Measurements from ENCODE around the gene PEAK1.

The PEAK1 gene

GRCh38 chr15:77391372-77391951 is 28.4 kb downstream of the PEAK1 start:
- H3K4me3 ChIP-seq (ENCODE audit: low read depth, low read length) = no peak overlapping the region
- H3K9me3 ChIP-seq (ENCODE audit: control insufficient read depth, insufficient read depth, low read depth, low read length) = no peaks in the 10 kb centered on the region
- H3K4me1 ChIP-seq (ENCODE audit: control insufficient read depth, insufficient read depth, low read length) = peaks cover 3% of the 10 kb centered on the region; the same call in 1 of the 2 replicates
- POLR2A ChIA-PET = no interaction called here
- CTCF ChIA-PET = no interaction called here
- no peaks in the 10 kb centered on the region for H3K36me3 ChIP-seq (ENCODE audit: control insufficient read depth in 2 of 2, insufficient read depth in 1 of 2, low read length in 2 of 2)
- H3K27ac ChIP-seq (ENCODE audit: extremely low read depth, low read depth, low read length) = no peak overlapping the region
- no peak for TF ChIP-seq ZNF114 (tag by site-specific recombination; IDR thresholded peaks at IDR 0.05)
- TF ChIP-seq ZNF2 (tag by site-specific recombination; IDR thresholded peaks at IDR 0.05) = no peak
- no peak for TF ChIP-seq ZNF791 (tag by site-specific recombination; IDR thresholded peaks at IDR 0.05)
- TF ChIP-seq, protein P1, sequence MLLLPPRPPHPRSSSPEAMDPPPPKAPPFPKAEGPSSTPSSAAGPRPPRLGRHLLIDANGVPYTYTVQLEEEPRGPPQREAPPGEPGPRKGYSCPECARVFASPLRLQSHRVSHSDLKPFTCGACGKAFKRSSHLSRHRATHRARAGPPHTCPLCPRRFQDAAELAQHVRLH (tag by site-specific recombination; IDR thresholded peaks at IDR 0.05) = no peak
- TF ChIP-seq, protein P2, sequence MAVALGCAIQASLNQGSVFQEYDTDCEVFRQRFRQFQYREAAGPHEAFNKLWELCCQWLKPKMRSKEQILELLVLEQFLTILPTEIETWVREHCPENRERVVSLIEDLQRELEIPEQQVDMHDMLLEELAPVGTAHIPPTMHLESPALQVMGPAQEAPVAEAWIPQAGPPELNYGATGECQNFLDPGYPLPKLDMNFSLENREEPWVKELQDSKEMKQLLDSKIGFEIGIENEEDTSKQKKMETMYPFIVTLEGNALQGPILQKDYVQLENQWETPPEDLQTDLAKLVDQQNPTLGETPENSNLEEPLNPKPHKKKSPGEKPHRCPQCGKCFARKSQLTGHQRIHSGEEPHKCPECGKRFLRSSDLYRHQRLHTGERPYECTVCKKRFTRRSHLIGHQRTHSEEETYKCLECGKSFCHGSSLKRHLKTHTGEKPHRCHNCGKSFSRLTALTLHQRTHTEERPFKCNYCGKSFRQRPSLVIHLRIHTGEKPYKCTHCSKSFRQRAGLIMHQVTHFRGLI (tag by site-specific recombination; IDR thresholded peaks at IDR 0.05) = no peak
- no peak for TF ChIP-seq TCF7L2 (IDR thresholded peaks at IDR 0.05; ENCODE audit: borderline replicate concordance, low read depth, low read length)
- TF ChIP-seq ZNF121 (tag by site-specific recombination; IDR thresholded peaks at IDR 0.05) = no peak
- TF ChIP-seq ZNF112 (tag by site-specific recombination; IDR thresholded peaks at IDR 0.05) = no peak
- no peak for TF ChIP-seq ZNF16 (tag by site-specific recombination; IDR thresholded peaks at IDR 0.05; ENCODE audit: low read depth)
- no peak for TF ChIP-seq ZNF701 (tag by site-specific recombination; IDR thresholded peaks at IDR 0.05)

DNA sequence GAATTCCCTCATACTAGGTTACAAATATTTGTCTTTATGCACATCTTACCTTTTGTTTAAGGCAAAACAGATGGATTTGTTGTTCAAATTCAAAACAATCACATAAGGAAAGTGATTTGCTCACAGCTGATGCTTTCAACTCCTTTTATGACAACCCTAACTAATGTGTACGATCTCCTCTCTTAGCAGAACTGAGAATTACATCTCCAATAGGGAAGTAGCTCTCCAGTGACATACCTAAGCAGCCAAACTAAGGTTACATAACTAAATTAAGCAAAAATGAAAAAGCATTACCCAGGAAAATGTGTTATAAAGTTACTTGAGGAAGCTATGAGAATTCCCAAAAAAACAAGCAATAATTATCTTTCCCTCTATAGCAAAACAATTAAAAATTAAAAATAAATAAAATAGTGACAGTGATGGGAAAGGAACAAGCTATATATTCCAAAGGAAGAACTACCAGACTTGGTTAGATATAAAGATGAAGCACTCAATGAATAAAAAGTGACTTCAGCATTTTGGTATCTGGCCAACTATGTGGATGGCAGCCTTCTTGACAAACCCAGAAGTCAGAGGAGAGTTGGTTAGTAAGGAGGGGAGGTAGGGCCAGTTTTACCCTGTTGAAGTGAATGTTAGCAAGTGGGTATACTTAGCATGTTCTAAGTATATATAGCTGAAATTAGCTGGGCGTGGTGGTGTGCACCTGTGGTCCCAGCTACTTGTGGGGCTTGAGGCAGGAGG is 32.4 kb downstream of the PEAK1 start:
- Histone ChIP-seq H3K4me1 (ENCODE audit: control insufficient read depth, insufficient read depth, low read length) (peaks cover 12% of the 10 kb centered on the region), H3K9me3 (ENCODE audit: control insufficient read depth, insufficient read depth, low read depth, low read length) (no peaks in the 10 kb centered on the region), H3K4me3 (ENCODE audit: low read depth, low read length) (no peak overlapping the region), H3K36me3 (ENCODE audit: control insufficient read depth in 2 of 2, insufficient read depth in 1 of 2, low read length in 2 of 2) (no peaks in the 10 kb centered on the region; a peak in 1 of 3 replicates), H3K27ac (ENCODE audit: extremely low read depth, low read depth, low read length) (no peak overlapping the region)
- ChIA-PET CTCF (interaction anchor here (1.1 kb wide), 1 partner anchor 156 kb away, joined by 3 read pairs; no protein-coding TSS in a partner anchor), POLR2A (no interaction called here)
- TF ChIP-seq SP2 (tag by site-specific recombination; IDR thresholded peaks at IDR 0.05) (no peak), ZNF830 (tag by site-specific recombination; IDR thresholded peaks at IDR 0.05; ENCODE audit: low read depth) (no peak), SETDB1 (IDR thresholded peaks at IDR 0.05; ENCODE audit: insufficient read length, low read length) (no peak), ZNF18 (tag by site-specific recombination; IDR thresholded peaks at IDR 0.05) (no peak), ZBTB48 (tag by site-specific recombination; IDR thresholded peaks at IDR 0.05) (no peak), SCRT1 (tag by site-specific recombination; IDR thresholded peaks at IDR 0.05; ENCODE audit: borderline replicate concordance) (no peak), ZNF133 (tag by site-specific recombination; IDR thresholded peaks at IDR 0.05) (no peak), ZBTB21 (tag by site-specific recombination; IDR thresholded peaks at IDR 0.05) (no peak), GLIS2 (tag by site-specific recombination; IDR thresholded peaks at IDR 0.05) (no peak), ZFP69B (tag by site-specific recombination; IDR thresholded peaks at IDR 0.05) (no peak), ZNF223 (tag by site-specific recombination; IDR thresholded peaks at IDR 0.05) (no peak), KLF10 (tag by site-specific recombination; IDR thresholded peaks at IDR 0.05) (no peak), PRDM4 (tag by site-specific recombination; IDR thresholded peaks at IDR 0.05) (no peak), ZNF416 (tag by site-specific recombination; IDR thresholded peaks at IDR 0.05) (no peak), IKZF3 (tag by site-specific recombination; IDR thresholded peaks at IDR 0.05) (no peak)

Data from HEK293 (cell line).